Measurements from ENCODE around the gene DNM1L.

DNM1L gene

GRCh38 chr12:32679920-32680237 is 778 bp downstream of the DNM1L start:
- no peak for DNase-seq (ENCODE audit: low read depth)
- TF ChIP-seq CTCF (conservative IDR thresholded peaks at IDR 0.05; ENCODE audit: low read depth, low read length), result no peak
- H3K4me3 ChIP-seq (ENCODE audit: low read depth, low read length), result peak overlapping the region; percentile 91

- TF ChIP-seq CTCF (conservative IDR thresholded peaks at IDR 0.05; ENCODE audit: low read depth, low read length), result no peak
- H3K4me3 ChIP-seq (ENCODE audit: low read depth, low read length), result peak overlapping the region; percentile 91
- no peak for DNase-seq (ENCODE audit: low read depth)
Observed at GRCh38 chr12:32680787-32681186, 1.7 kb downstream of the DNM1L start.

GRCh38 chr12:32681272-32681671 is 2.2 kb downstream of the DNM1L start:
- H3K4me3 ChIP-seq (ENCODE audit: low read depth, low read length), result no peak overlapping the region
- DNase-seq (ENCODE audit: low read depth), result no peak
- TF ChIP-seq CTCF (conservative IDR thresholded peaks at IDR 0.05; ENCODE audit: low read depth, low read length), result no peak

- no peak for DNase-seq (ENCODE audit: low read depth)
- no peak overlapping the region for H3K4me3 ChIP-seq (ENCODE audit: low read depth, low read length)
- TF ChIP-seq CTCF (conservative IDR thresholded peaks at IDR 0.05; ENCODE audit: low read depth, low read length), result no peak
Observed at GRCh38 chr12:32686340-32686739, 7.2 kb downstream of the DNM1L start.

- H3K4me3 ChIP-seq (ENCODE audit: low read depth, low read length), result no peak overlapping the region
- DNase-seq (ENCODE audit: low read depth), result no peak
- TF ChIP-seq CTCF (conservative IDR thresholded peaks at IDR 0.05; ENCODE audit: low read depth, low read length), result no peak
Observed at GRCh38 chr12:32688786-32689185, 9.7 kb downstream of the DNM1L start.

- no peak overlapping the region for H3K4me3 ChIP-seq (ENCODE audit: low read depth, low read length)
- TF ChIP-seq CTCF (conservative IDR thresholded peaks at IDR 0.05; ENCODE audit: low read depth, low read length), result no peak
- DNase-seq (ENCODE audit: low read depth), result no peak
Observed at GRCh38 chr12:32690927-32691326, 11.8 kb downstream of the DNM1L start.

GRCh38 chr12:32692358-32692757 is 13.3 kb downstream of the DNM1L start:
- TF ChIP-seq CTCF (conservative IDR thresholded peaks at IDR 0.05; ENCODE audit: low read depth, low read length), result no peak
- DNase-seq (ENCODE audit: low read depth), result no peak
- no peak overlapping the region for H3K4me3 ChIP-seq (ENCODE audit: low read depth, low read length)

All from choroid plexus epithelial cell (primary cell).